Measurements from ENCODE around the gene MROH2B.

- TF ChIP-seq, protein P1, sequence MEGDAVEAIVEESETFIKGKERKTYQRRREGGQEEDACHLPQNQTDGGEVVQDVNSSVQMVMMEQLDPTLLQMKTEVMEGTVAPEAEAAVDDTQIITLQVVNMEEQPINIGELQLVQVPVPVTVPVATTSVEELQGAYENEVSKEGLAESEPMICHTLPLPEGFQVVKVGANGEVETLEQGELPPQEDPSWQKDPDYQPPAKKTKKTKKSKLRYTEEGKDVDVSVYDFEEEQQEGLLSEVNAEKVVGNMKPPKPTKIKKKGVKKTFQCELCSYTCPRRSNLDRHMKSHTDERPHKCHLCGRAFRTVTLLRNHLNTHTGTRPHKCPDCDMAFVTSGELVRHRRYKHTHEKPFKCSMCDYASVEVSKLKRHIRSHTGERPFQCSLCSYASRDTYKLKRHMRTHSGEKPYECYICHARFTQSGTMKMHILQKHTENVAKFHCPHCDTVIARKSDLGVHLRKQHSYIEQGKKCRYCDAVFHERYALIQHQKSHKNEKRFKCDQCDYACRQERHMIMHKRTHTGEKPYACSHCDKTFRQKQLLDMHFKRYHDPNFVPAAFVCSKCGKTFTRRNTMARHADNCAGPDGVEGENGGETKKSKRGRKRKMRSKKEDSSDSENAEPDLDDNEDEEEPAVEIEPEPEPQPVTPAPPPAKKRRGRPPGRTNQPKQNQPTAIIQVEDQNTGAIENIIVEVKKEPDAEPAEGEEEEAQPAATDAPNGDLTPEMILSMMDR (IDR thresholded peaks at IDR 0.05): no peak
- no peak for TF ChIP-seq POLR2AphosphoS5 (IDR thresholded peaks at IDR 0.05; ENCODE audit: low read depth, low read length)
- TF ChIP-seq SIN3A (IDR thresholded peaks at IDR 0.05; ENCODE audit: borderline replicate concordance, insufficient read depth, low read depth, low read length): no peak
- no peak for TF ChIP-seq REST (IDR thresholded peaks at IDR 0.05; ENCODE audit: insufficient read depth in 1 of 2, low read depth in 2 of 2, low read length in 1 of 2)
Observed at GRCh38 chr5:41010572-41010971, 60.6 kb downstream of the MROH2B start.

All from Panc1 (cell line).